Right lobe of liver (tissue), 6 donors: ENCODE data around the gene KIAA1549. TPM values are rescaled to one million over a fixed set of nuclear protein-coding genes. Genes with fewer than 3 reads are reported as not detected.

Experiments
- ATAC-seq, 4 donors: fragments of 200-7000 bp; cut with Tn5 transposase; one replicate each; pipeline ENCODE4 v1.9.1; 2020; ENCODE audit warnings: mild to moderate bottlenecking in 4 of 4, moderate library complexity in 4 of 4
- DNase-seq, 3 donors: peaks; one replicate each; pipeline ENCODE4 v3.0.0-alpha.2; 2020
- H3K27ac ChIP-seq, 3 donors: fragments of 200-600 bp; one replicate each; pipeline ENCODE4 v1.8.0; 2022
- H3K27me3 ChIP-seq, 2 donors: fragments of 200-600 bp; one replicate each; pipeline ENCODE4 v1.8.0; 2022
- H3K36me3 ChIP-seq, 4 donors: fragments of 200-600 bp; sonication (generic) in 1 of 4; one replicate each; pipeline versions ENCODE4 v1.5.1 to v1.8.0; 2017 to 2022; ENCODE audit warnings: control low read depth in 1 of 4
- H3K4me1 ChIP-seq, 4 donors: fragments of 200-600 bp; sonication (generic) in 1 of 4; one replicate each; pipeline versions ENCODE4 v1.5.1 to v1.8.0; 2017 to 2022; ENCODE audit warnings: control low read depth in 1 of 4
- H3K4me3 ChIP-seq, 3 donors: fragments of 200-600 bp; one replicate each; pipeline ENCODE4 v1.8.0; 2022
- H3K9me3 ChIP-seq, 4 donors: fragments of 200-600 bp; sonication (generic) in 1 of 4; one replicate each; pipeline versions ENCODE4 v1.5.1 to v1.8.0; 2017 to 2022; ENCODE audit warnings: control low read depth in 1 of 4
- CTCF ChIP-seq, 4 donors: fragments of 200-600 bp in 3 of 4; fragments of 450-650 bp in 1 of 4; IDR thresholded peaks; one replicate each; pipeline versions ENCODE4 v1.5.1 to v1.8.0; 2016 to 2022; ENCODE audit warnings: antibody characterized with exemption in 4 of 4, mild to moderate bottlenecking in 2 of 4
- POLR2A ChIP-seq: fragments of 450-650 bp; IDR thresholded peaks from one replicate; pipeline ENCODE4 v1.6.1; 2017; ENCODE audit warnings: antibody characterized with exemption, mild to moderate bottlenecking
- WGBS: methylation state at CpG from one replicate; pipeline ENCODE4 v1.1.6; 2018; ENCODE audit warnings: low coverage, low lambda C conversion rate; ENCODE audit not compliant: insufficient coverage; ENCODE audit errors: missing lambda C conversion rate; 5-methylcytosine and 5-hydroxymethylcytosine counted together
- intact Hi-C, 2 donors: fragments of 100-400 bp; cut with DNase I; formaldehyde crosslinking; loops; one replicate each; pipeline versions ENCODE4 v1.11.2 to v1.14.1; 2022
- total RNA-seq, 6 experiments: library from RNA; depleted of rRNA in 2 of 6; stranded (reverse); fragments of >200 nt in 2 of 6; fragmentation: NEBNext Ultra II Directional in 3 of 6; extraction: Animal tissue kit (Norgen Biotek cat#: 25700) in 3 of 6; gene quantifications; one replicate each; pipeline versions ENCODE4 v1.1.0 to v1.2.4, GENCODE V29; 2016 to 2023
- donor health status: DM: no; HTN: yes; CAD: no.
- donor health status: DM: no; HTN: no; CAD: no.
- donor health status: DM: no; HTN: no; CAD: no.
- donor health status: DM: no; HTN: yes; CAD: no.
- donor health status: DM: no; HTN: yes; CAD: no.

Gene KIAA1549
- total RNA-seq, 6 experiments from 2014 or later, result 0.56 to 1.9 (median 0.68) TPM

- no peak for ATAC-seq
- H3K27ac ChIP-seq, result no peak overlapping the region
- intact Hi-C loops, result no loop called here
Observed at GRCh38 chr7:138853448-138853847, 127.7 kb downstream of the KIAA1549 start.

GRCh38 chr7:138852469-138852868 lies 128.7 kb downstream of the KIAA1549 start:
- Histone ChIP-seq H3K4me1 (no peaks in the 10 kb centered on the region), H3K27me3 (no peaks in the 10 kb centered on the region), H3K4me3 (no peak overlapping the region), H3K36me3 (no peaks in the 10 kb centered on the region), H3K27ac (no peak overlapping the region), H3K9me3 (no peaks in the 10 kb centered on the region)
- DNase-seq, result no peak
- intact Hi-C loops, result no loop called here
- no peak for ATAC-seq
- WGBS, result 94% methylated on average over 5 of the region's 5 CpGs
- TF ChIP-seq CTCF (IDR thresholded peaks at IDR 0.05) (no peak), POLR2A (no peak)

More at GRCh38 chr7:138853448-138853847, 127.7 kb downstream of the KIAA1549 start:
- Histone ChIP-seq H3K4me3 (no peak overlapping the region), H3K27me3 (no peaks in the 10 kb centered on the region), H3K36me3 (no peaks in the 10 kb centered on the region), H3K4me1 (no peaks in the 10 kb centered on the region), H3K9me3 (no peaks in the 10 kb centered on the region)
- DNase-seq, result no peak
- TF ChIP-seq POLR2A (no peak), CTCF (IDR thresholded peaks at IDR 0.05) (no peak)
- 80% methylated on average over 3 of the region's 3 CpGs for WGBS

GRCh38 chr7:138849701-138850100 lies 131.5 kb downstream of the KIAA1549 start:
- Histone ChIP-seq H3K9me3 (no peaks in the 10 kb centered on the region), H3K4me1 (no peaks in the 10 kb centered on the region), H3K4me3 (no peak overlapping the region), H3K36me3 (no peaks in the 10 kb centered on the region), H3K27me3 (no peaks in the 10 kb centered on the region), H3K27ac (no peak overlapping the region)
- DNase-seq, result no peak
- intact Hi-C loops, result no loop called here
- WGBS, result 90% methylated on average over 5 of the region's 5 CpGs
- TF ChIP-seq CTCF (IDR thresholded peaks at IDR 0.05) (no peak), POLR2A (no peak)
- ATAC-seq, result no peak

GRCh38 chr7:138848056-138848980 lies 132.9 kb downstream of the KIAA1549 start:
- no peak overlapping the region for H3K27ac ChIP-seq
- no peaks in the 10 kb centered on the region for H3K27me3 ChIP-seq
- TF ChIP-seq POLR2A (no peak), CTCF (IDR thresholded peaks at IDR 0.05) (no peak)
- WGBS, result 59% methylated on average over 3 of the region's 3 CpGs
- no peak overlapping the region for H3K4me3 ChIP-seq
- intact Hi-C loops, result no loop called here
- no peak for DNase-seq
- no peaks in the 10 kb centered on the region for H3K9me3 ChIP-seq
- ATAC-seq, result no peak
- no peaks in the 10 kb centered on the region for H3K4me1 ChIP-seq
- no peaks in the 10 kb centered on the region for H3K36me3 ChIP-seq
